Aorta (tissue), 5 donors: ENCODE results near the gene RABAC1. TPM values are rescaled to one million over a fixed set of nuclear protein-coding genes. Genes with fewer than 3 reads are reported as not detected.

Source experiments
- ATAC-seq: fragments of 200-7000 bp; cut with Tn5 transposase; one replicate; pipeline ENCODE4 v1.9.1; 2022; ENCODE audit warnings: moderate library complexity; ENCODE audit not compliant: low FRiP score
- DNase-seq, 2 donors: peaks; one replicate each; pipeline ENCODE4 v3.0.0-alpha.2; 2020
- H3K27ac ChIP-seq, 2 donors: one replicate each; pipeline ENCODE4 v1.5.1; 2013; ENCODE audit warnings: low read length in 2 of 2, mild to moderate bottlenecking in 2 of 2, moderate library complexity in 2 of 2, control low read depth in 1 of 2, inconsistent platforms in 1 of 2, low read depth in 1 of 2
- H3K27me3 ChIP-seq, 2 donors: one replicate each; pipeline ENCODE4 v1.6.1; 2013; ENCODE audit warnings: control low read depth in 1 of 2, low read length in 1 of 2, mild to moderate bottlenecking in 1 of 2, moderate library complexity in 1 of 2; ENCODE audit not compliant: insufficient read depth in 2 of 2, control insufficient read depth in 1 of 2
- H3K36me3 ChIP-seq, 2 donors: one replicate each; pipeline ENCODE4 v1.6.1; 2013; ENCODE audit warnings: control low read depth in 1 of 2, low read length in 1 of 2, mild to moderate bottlenecking in 1 of 2; ENCODE audit not compliant: insufficient read depth in 2 of 2, control insufficient read depth in 1 of 2
- H3K4me1 ChIP-seq, 2 donors: one replicate each; pipeline ENCODE4 v1.6.1; 2013; ENCODE audit warnings: low read length in 2 of 2, control low read depth in 1 of 2, mild to moderate bottlenecking in 1 of 2, moderate library complexity in 1 of 2; ENCODE audit not compliant: insufficient read depth in 2 of 2, control insufficient read depth in 1 of 2
- H3K4me3 ChIP-seq, 2 donors: one replicate each; pipeline ENCODE4 v1.5.1; 2013; ENCODE audit warnings: low read length in 2 of 2, control low read depth in 1 of 2, mild to moderate bottlenecking in 1 of 2
- H3K9me3 ChIP-seq: one replicate; pipeline ENCODE4 v1.6.1; 2013; ENCODE audit warnings: mild to moderate bottlenecking, low read length; ENCODE audit not compliant: control insufficient read depth
- WGBS, 2 donors: extraction: QIAGEN DNeasy Blood & Tissue Kit; methylation state at CpG; one replicate each; pipeline ENCODE4 v1.1.7; 2013; 5-methylcytosine and 5-hydroxymethylcytosine counted together
- intact Hi-C, 2 donors: fragments of 100-400 bp; cut with DNase I; formaldehyde crosslinking; loops; one replicate each; pipeline versions ENCODE4 v1.14.2 to v1.15.0; 2022
- polyA plus RNA-seq, 2 donors: library from polyadenylated mRNA; stranded (reverse); fragments of 200-250 nt; gene quantifications; one replicate each; pipeline ENCODE4 v1.2.3, GENCODE V29; 2013
- total RNA-seq, 2 donors: library from RNA; stranded (reverse); fragmentation: NEBNext Ultra II Directional; extraction: Animal tissue kit (Norgen Biotek cat#: 25700); gene quantifications; one replicate each; pipeline ENCODE4 v1.2.1, GENCODE V29; 2021
- donor health status: healthy with polysubstance abuse.
- donor health status: Bipolar disorder and iron deficiency.
- donor health status: DM: no; HTN: no; CAD: no.
- donor health status: DM: no; HTN: no; CAD: no.
- donor health status: DM: yes; HTN: yes; CAD: no.

RABAC1 gene
- total and polyA plus RNA-seq, 4 donors: 175 to 376 (median 210) TPM

DNA sequence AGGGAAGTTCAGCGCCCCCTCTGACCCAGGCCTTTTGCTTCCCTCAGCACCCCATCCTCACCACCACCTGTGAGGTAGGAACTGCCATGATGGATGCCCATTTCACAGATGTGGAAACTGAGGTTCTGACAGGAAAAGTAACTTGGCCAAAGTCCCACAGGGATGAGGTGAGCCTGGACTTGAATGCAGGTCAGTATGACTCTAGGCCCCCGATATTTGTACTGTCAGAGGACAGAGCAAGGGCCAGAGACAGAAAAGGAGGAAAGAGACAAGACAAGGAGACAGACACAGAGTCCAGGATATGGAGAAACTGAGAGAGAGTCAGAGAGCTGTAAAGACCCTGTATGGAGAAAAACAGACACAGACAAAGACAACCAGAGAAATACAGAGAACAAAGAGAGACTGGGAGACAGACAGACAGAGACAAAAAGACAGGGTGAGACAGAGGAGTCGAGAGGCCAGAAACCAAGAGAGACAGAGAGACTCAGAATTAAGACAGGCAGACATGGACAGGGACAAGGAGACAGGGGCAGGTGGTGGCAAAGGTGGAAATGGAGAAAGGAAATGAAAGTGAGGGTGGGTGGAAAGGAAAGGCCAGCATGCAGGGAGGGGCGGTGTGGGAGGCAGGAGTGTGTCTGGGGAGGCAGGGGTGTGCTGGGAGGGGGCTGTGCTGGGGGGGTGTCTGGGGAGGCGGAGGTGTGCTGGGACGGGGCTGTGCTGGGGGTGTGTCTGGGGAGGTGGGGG lies 35.9 kb downstream of the RABAC1 start:
- WGBS, 2 donors: 38 to 39% methylated on average over 4 to 6 of the region's 6 CpGs
- Histone ChIP-seq H3K27me3 (no peaks in the 10 kb centered on the region), H3K4me3 (no peak overlapping the region), H3K36me3 (no peaks in the 10 kb centered on the region), H3K4me1 (no peaks in the 10 kb centered on the region), H3K27ac (no peak overlapping the region), H3K9me3 (peaks cover 5% of the 10 kb centered on the region)
- ATAC-seq: no peak
- DNase-seq: no peak
- intact Hi-C loops: no loop called here

DNA sequence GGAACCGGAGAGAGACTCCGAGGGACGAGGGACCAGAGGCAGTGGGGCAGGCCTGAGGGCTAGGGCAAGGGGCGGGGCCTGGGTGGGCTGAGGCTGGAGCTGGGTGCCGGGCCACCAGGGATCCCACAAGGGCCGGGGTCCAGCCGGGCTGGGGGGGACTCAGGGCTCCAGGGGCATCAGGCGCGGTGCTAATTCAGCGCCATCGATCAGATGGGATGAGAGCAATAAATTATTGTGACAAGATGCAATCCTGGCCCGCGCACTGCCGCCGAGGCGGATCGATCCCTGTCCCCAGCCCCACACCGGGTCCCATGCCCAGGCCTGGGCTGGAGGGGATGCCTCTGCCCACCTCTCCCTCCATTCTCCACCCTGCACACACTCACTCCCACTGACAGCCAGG lies 36.5 kb downstream of the RABAC1 start:
- DNase-seq (no peak), ATAC-seq (no peak)
- intact Hi-C loops: no loop called here

GRCh38 chr19:41921577-41922576 lies 37.2 kb downstream of the RABAC1 start:
- Histone ChIP-seq H3K36me3 (no peaks in the 10 kb centered on the region), H3K9me3 (peaks cover 5% of the 10 kb centered on the region), H3K4me1 (no peaks in the 10 kb centered on the region), H3K27ac (no peak overlapping the region), H3K27me3 (no peaks in the 10 kb centered on the region), H3K4me3 (no peak overlapping the region)
- ATAC-seq (no peak), DNase-seq (no peak)
- 7 to 12% methylated on average over 13 to 22 of the region's 22 CpGs for WGBS, 2 donors
- intact Hi-C loops: no loop called here

More for the DNA sequence above, 36.5 kb downstream of the RABAC1 start:
- Histone ChIP-seq H3K4me1 (no peaks in the 10 kb centered on the region), H3K27ac (no peak overlapping the region), H3K36me3 (no peaks in the 10 kb centered on the region), H3K27me3 (no peaks in the 10 kb centered on the region), H3K4me3 (no peak overlapping the region), H3K9me3 (peaks cover 5% of the 10 kb centered on the region)
- whole genome bisulfite sequencing, 2 donors: 5 to 13% methylated on average over 13 to 18 of the region's 18 CpGs

DNA sequence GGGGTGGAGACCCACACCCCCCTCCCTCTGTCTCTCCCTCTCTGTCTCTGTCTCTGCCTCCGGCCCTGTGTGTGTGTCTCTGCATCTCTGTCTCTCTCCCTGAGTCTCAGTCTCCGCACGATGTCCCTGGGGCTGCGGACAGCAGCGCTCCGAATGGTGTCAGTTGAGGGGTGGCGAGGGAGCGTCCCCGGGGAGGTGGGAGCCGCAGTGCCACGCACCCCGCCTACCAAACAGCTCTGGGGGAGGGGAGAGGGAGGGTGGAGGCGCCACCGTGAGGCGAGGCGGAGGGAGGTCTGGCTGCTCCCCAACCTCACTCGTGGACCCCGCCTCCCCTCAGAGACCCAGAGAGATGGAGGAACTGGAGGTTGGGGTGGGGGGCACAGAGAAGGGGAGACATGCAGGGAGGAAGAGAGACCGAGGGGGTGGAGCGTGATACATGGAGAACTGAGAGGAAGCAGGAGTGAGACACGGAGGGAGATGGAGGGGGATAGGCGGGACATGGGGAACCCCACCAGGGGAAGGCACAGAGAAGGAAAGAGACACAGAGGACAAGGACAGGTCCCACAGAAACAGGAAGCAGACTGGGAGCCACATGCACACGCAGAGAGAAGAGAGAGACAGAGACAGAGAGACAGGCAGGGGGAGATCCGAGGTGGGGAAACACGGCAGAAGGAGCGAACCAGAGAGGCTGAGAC lies 38.1 kb downstream of the RABAC1 start:
- Histone ChIP-seq H3K4me1 (no peaks in the 10 kb centered on the region), H3K27me3 (peaks cover 0 to 1% of the 10 kb centered on the region in 2 donors), H3K36me3 (no peaks in the 10 kb centered on the region), H3K27ac (no peak overlapping the region), H3K9me3 (peaks cover 1% of the 10 kb centered on the region), H3K4me3 (no peak overlapping the region)
- DNase-seq: no peak
- no peak for ATAC-seq
- intact Hi-C loops: no loop called here
- WGBS, 2 donors: 6 to 9% methylated on average over 26 of the region's 26 CpGs

- DNase-seq (no peak), ATAC-seq (no peak)
- Histone ChIP-seq H3K9me3 (no peaks in the 10 kb centered on the region), H3K27ac (no peak overlapping the region), H3K4me1 (no peaks in the 10 kb centered on the region), H3K27me3 (peaks cover 0 to 2% of the 10 kb centered on the region in 2 donors), H3K4me3 (no peak overlapping the region), H3K36me3 (no peaks in the 10 kb centered on the region)
- intact Hi-C loops: no loop called here
- 86 to 92% methylated on average over 33 of the region's 33 CpGs for WGBS, 2 donors
Observed at GRCh38 chr19:41919948-41920712, 39.0 kb downstream of the RABAC1 start.

GRCh38 chr19:41918653-41919244 lies 40.4 kb downstream of the RABAC1 start:
- 86 to 88% methylated on average over 5 of the region's 5 CpGs for WGBS, 2 donors
- no peak overlapping the region for H3K27ac ChIP-seq
- H3K4me1 ChIP-seq: no peaks in the 10 kb centered on the region
- no peaks in the 10 kb centered on the region for H3K9me3 ChIP-seq
- H3K36me3 ChIP-seq: no peaks in the 10 kb centered on the region
- DNase-seq (no peak), ATAC-seq (no peak)
- peaks cover 0 to 2% of the 10 kb centered on the region in 2 donors for H3K27me3 ChIP-seq
- H3K4me3 ChIP-seq: no peak overlapping the region
- intact Hi-C loops: no loop called here

GRCh38 chr19:41918095-41918494 lies 41.0 kb downstream of the RABAC1 start:
- no peak for ATAC-seq
- peaks cover 0 to 2% of the 10 kb centered on the region in 2 donors for H3K27me3 ChIP-seq

More at GRCh38 chr19:41918095-41918494, 41.0 kb downstream of the RABAC1 start:
- no peaks in the 10 kb centered on the region for H3K4me1 ChIP-seq
- no peak for DNase-seq
- no peaks in the 10 kb centered on the region for H3K9me3 ChIP-seq
- intact Hi-C loops: no loop called here
- H3K36me3 ChIP-seq: no peaks in the 10 kb centered on the region
- no peak overlapping the region for H3K4me3 ChIP-seq
- WGBS, 2 donors: 86 to 90% methylated on average over 6 of the region's 6 CpGs
- H3K27ac ChIP-seq: no peak overlapping the region
